HG03342 (cell line): ENCODE data around the gene PPM1F.

Experiments used
- ATAC-seq: cut with Tn5 transposase; IDR thresholded peaks from one replicate; pipeline ENCODE4 v1.9.1; 2021; ENCODE audit warnings: mild to moderate bottlenecking, moderate library complexity; ENCODE audit not compliant: unreplicated experiment

Gene PPM1F

DNA sequence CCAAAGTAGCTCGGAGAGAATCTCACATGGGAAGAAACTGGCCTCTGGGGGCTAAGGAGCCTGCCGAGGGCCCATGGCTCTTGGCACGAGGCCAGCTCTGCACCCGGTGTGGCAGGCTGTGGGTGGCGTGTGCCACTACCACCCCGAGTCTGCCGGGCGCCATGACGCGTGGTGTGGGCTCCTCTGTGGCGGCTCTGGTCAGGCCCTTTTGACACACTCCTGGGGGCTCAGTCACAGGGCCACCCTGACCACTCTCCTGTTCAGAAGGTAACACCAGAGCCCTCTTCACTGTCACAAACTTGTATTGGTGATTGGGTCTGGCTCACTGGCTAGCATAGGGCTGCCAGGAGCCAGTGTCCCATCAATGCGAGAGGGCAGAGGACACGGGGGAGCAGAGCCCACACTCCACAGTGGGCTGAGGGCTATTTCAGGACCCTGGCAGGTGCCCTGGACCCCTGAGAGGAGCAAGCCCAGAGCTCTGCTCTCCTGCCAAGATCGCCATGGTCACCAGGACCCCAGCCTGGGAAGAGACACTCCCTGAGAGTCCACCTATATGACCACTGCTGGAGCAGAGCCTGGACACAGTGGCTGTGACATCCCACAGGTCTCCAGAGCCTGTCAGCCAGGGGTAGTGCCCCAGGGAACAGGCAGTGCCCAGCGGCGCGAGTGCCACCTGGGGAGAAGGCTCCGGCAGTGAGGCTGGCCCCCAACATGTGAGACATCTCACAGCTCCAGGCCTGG lies 8.6 kb upstream of the PPM1F start:
- ATAC-seq, result no peak

DNA sequence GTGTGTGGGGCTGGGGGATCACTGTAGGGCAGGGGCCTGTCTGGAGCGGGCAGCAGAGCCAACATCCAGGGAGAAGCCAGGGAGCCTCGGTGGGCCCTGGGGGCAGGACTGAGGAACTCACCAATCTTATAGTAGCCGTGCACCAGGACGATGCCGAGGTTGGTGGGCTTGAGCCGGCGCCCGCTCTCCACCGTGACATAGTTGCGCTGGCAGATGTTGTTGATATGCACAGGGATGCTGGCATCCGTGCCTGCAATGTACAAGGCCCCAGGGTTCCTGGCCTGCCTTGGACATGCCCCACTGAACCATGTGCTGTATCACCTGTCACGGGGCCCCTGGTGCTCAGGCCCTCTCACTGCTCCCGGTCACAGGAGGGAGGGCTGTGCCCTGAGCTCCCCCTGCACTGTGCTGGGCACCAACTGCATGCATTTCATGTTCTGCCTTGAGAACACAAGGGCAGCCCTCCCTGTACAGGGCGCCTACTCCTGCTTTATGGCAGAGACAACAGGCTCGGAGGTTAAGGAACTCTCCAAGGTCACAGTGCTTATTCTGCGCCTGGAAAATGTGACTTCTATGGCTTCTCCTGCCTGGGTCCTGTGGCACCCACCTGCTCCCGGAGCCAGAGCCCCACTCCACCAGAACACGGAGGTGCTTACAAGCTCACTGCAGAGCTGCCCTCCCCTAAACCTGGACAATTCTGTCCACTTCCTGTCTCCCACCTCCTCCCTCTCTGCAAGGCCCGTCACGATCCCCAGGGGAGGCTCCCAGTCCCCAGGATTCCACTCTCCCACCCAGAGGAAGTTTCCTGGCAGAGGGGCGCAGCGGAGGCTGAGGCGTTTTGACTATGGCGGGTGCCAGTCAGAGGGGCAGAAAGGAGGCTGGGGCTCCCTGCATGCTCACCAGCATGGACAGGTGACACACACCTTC lies 7.8 kb upstream of the PPM1F start:
- ATAC-seq, result no peak

DNA sequence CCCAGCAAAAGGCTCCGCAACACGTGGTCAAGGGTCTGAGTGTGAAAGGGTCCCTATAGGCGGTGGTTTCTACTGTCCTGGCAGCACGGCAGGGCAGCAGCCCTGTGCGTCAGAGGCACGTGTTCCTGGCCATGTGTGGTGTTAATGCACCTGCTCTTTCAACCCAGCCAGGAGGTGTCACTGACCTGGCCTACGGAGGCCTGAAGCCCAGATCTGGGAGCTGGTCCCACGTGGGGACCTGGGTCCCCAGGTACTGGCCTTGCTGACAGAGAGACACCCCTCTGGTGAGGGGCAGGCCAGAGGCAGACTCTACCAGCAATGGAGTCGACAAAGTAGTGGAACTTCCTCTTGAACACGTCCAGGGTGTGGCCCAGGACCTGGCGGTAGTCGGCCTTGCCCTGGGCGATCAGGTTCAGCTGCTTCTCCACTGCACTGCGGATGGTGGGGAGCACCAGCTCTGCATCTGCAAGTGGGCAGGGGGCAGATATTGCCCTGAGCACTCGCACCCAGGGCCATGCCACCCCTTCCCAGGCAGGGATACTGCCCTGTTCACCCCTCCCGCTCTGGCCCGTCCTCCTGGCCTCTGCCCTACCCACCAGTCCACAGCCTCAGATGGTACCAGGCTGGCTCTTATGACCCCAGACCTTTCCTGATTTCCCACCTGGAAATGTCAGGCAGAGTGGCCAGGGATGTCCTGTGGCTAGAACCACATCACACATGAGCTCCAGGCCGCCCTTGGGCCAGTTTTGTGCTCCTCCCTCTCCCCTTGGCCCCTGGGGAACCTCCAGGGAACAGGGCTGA lies 6.8 kb upstream of the PPM1F start:
- no peak for ATAC-seq

DNA sequence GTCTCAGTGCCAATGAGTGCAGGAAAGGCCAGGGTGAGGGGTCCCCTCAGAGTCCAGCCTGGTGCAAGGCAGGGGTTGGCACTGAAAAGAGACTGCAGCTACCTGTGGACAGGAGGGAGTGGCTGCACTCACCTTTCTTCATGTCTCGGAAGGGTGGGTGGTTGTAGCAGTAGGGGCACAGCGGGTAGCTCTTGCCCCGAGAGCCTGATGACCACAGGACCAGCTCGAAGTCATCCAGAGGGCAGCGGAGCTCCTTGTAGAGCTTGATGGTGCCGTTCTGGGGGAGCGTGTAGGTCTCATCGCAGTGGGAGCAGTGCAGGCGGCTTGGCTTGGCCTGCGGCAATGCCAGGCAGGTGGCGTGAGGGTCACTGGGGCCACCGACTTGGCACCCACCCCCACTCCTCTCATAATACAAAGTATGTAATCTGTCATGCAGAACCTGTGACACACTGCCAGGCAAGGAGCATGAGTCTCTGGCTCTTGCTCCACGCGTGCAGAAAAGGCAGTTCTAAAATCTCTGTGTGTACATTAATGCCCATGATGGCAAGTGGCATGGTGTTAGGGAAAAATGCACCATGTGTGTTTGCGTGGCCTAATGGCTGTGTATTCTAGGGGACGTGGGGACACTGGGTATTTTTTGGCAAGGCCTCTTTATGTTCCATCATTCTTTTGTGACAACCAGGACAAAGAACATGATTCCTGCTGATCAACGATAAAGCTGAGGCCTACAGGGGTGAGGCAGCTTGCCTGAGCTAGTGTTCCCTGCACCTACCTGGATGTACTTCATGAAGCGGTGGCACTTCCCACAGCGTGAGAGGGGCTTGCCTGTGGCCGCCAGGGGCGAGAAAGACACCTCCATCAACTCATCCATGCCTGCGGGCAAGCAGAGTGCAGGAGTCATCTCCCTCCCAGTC lies 6.0 kb upstream of the PPM1F start:
- ATAC-seq, result no peak

DNA sequence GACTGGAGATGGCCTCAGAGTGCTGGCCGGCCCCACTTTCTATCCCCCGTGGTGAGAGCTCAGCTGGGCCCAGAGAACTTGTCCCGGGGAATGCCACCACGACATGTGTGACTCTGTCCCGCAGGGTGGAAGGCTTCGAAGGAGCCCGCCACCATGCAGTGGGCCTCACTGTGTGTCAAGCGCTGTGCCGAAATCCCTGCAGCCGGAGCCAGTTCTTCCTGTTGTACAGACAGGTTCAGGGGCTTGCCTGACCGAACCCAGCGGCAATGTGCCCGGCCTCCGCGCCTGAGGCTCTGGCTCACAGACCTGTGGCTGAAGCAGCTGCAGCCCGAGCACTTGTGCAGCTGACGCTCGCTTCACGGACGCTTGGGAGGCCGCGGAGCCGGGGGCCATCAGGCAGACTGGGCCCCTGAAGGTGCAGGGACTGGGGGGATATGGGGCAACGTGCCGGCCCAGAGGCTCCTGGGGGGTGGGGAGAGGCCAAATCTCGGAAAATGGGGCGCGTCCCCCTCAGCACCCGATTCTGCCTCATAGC lies 650 bp downstream of the PPM1F start:
- ATAC-seq, result peak; percentile 23

DNA sequence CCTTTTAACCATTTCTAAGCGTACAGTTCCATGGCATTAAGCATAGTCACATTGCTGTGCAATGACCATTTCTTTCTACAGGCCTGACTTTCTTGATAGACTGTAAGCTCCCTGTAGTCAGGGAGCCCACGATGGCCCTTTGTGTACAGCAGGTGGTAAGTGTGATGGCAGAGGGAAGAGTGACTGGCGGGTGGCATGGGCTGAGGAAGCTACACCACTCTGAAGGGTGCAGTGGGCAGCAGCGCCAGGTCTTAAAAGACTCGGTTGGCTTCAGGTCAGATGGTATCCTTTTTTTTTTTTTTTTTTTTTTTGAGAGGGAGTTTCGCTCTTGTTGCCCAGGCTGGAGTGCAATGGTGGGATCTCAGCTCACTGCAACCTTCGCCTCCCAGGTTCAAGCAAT lies 1.6 kb downstream of the PPM1F start:
- no peak for ATAC-seq

DNA sequence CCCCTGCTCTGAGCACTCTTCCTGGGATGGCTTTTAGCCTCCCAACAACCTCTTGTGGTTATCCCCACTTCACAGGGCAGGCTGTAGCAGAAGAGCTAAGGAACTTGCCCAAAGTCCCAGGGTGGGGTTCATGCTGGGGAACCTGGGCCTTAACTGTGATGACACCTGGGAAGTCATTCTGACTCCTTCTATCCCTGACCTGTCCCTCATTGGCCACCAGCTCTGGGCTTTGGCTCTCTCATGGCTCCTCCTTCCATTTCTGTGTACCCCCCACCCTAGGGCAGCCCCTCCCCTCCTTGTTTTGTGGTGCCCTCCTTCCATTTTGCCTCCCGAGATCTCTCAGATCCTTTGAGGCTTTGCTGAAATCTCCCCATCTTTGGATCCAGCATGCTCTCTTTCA lies 2.7 kb downstream of the PPM1F start:
- ATAC-seq, result no peak

DNA sequence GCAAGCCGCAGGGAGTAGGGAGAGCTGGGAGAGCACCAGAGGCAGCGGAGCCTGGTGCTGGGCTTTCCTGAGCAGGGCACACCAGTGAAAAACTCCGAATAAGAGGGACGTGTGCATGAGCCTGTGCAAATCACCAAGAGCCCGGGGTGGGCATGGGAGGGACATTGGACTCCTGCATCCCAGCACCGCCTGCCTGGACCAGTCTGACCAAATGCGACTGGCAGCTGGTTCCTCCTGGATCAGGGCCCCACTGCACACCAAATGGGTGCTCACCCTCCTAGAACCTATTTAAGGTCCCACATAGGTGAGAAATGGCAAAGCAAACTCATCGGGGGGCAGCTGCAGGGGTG lies 3.1 kb downstream of the PPM1F start:
- no peak for ATAC-seq

DNA sequence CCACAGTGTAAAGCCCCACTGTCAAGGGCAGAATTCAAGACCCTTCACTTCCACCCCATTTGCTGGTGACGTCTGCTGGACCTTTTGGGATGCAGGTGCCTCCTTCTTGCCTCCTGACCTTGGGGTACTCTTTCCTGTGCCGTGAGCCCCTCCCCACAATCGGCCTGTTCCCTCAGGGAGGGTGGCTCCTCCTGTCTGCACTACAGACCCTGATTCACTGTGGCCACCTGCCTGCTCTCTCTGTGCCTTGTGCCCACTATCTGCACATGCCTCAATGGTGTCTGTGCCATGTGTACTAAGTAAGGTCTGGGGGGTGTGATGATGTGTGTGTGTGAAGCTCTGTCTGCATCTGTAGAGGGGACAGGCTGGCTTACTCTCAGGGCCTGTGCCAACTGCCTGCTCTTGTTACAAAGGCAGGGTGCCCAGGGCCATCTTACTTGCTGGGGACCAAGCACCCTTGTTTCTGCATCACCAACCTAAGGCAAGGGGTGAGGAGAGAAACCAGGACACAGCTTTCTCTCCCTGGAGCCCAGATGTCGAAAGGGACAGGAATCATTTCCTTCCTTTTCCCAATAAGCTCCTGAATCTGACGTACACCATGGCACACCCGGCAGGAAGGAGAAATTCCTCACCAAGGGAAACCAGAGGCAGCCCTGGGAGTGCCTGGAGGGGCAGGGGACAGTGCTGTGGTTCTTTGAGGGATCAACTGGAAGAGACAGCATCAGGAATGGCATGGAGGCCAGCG lies 3.7 kb downstream of the PPM1F start:
- no peak for ATAC-seq

DNA sequence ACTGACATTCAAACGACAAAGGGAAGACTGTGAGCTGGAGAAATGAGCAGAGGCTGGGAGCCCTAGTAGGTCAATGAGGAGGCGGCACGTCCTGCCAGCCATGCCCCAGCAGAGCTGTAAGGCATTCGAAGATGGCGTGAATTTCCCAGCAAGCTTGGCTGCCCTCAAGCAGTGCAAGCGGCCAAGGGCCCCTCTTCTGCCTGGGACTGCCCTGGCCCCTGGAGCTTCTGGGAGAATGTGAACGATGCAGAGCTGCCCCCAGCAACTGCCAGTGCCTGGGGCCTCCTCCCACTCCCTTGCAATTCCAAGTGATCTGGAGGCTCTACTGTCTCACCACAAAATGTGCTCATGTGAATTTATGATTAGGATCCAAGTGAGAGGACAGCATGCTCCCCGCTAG lies 4.3 kb downstream of the PPM1F start:
- no peak for ATAC-seq

DNA sequence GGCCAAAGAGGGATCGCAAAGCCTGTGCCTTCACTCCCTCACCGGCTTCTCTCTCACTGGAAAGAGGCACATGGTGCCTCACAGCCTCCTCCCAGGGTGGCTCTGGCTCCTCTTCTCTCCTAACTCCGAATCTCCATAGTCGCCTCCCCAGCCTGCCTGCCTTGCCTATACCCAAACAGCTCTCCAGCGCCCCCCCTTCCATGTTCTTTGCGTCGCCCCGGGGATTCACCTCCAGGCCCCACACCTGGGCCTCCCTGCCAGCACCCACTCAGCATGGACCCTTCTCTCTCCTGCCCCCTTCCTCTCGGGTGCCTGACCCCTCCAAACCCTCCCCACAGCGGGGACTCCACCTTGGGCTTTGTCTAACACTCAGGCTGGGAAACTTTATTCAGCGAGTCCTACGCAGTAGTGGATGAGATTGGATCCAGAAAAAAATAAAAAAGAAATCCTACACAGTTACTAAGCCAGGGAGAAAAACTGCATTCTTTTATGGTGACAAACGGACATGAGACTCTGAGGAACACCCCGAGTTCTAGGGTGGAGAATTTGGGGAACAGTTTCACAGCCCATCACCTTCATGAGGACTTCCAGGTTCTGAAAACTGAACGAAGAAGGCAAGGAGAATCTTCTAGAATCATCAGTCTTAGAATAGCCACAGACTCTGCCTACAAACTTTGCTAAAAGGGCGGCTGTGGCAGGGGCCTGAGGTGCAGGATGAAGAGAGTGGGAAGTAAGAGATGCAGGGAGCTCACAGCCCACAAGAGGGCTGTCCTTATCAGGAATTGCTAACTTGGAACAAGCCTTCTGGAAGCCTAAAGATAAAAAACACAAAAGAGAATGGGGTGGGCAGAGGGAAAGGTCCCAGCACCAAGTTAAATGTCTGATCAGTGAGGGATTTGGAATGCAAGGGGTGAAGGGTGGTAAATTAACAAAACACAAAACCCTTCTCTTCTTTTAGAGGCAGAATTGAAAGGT lies 5.3 kb downstream of the PPM1F start:
- ATAC-seq, result no peak

DNA sequence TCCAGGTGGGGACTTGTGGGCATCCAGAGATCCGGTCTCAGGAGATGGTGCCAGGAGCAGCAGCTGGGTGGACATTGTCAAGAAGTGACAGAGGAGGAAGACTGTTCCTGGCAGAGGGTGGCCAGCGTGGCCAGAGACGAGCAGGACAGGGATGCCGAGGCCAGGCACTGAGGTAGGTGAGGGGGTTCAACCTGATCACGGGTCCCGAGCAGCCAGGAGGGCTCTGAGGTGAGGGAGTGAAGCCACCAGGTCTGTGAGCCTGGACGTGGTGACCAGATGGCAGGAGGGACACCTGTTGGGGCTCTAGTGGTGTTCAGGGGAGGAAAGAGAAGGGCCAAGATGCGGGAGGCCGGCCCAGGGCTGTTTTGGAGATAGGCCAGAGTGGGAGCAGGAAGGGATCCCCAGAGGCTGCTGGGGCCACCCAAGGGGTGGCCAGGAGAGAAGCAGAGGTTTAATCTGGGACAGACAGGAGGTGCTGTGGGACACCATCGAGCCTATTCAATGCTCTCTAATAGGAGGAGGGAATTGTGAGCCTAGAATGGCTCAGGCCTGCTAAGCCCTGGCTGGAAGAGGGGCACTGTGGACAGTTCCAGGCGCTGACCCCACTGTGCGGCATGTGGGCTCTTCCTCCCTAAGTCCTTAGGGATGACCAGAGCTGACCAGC lies 6.3 kb downstream of the PPM1F start:
- ATAC-seq, result no peak

DNA sequence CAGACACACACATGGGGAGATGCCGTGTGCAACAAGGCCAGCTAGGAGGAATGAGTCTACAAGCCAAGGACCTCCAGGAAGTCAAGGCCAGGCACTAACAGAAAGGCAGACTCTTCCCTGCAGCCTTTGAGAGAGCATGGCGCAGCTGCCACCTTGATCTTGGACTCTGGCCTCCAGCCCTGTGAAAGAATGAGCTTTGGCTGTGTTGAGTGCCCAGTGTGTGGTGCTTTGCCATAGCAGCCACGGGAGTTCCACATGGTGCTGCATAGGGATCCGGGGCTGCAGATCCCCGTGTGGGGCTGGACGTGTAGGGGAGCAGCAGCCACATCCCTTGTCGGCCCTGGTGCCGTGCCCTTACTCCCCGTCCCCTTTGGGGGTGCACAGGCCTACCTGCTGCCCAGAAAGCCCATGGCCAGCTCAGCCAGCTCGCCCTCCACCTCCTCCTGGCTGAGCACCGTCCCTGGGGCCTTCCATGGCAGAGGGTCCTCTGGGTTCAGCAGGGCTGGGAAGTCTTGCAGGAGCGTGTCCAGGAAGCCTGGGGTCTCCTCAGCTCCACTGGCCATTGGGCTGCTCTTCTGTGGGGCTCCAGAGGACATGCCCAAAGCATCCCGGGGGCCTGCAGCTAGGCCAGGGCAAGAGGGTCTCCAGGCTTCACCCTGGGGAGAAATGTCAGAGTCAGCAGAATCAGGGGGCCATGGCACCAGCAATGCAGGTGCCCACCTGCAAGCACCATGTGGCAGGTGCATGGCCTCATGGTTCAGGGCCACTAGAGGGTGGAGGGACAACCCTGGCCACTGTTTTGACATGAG lies 7.0 kb downstream of the PPM1F start:
- ATAC-seq, result no peak

DNA sequence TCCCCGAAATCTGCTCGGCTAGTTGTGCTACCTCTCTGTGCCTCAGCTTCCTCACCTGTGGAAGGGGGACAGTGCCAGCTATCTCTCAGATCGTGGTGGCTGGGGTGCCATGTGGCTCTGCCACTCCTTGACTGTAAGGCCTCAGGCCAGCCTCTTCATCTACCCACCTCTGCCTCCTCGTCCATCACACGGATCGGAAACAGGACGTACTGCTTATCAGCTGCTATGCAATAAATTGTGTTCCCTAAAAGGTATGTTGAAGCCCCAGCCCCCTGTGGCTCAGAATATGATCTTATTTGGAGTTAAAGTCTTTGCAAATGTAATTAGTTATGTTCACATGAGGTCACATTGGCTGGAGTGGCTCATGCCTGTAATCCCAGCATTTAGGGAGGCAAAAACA lies 7.8 kb downstream of the PPM1F start:
- no peak for ATAC-seq

DNA sequence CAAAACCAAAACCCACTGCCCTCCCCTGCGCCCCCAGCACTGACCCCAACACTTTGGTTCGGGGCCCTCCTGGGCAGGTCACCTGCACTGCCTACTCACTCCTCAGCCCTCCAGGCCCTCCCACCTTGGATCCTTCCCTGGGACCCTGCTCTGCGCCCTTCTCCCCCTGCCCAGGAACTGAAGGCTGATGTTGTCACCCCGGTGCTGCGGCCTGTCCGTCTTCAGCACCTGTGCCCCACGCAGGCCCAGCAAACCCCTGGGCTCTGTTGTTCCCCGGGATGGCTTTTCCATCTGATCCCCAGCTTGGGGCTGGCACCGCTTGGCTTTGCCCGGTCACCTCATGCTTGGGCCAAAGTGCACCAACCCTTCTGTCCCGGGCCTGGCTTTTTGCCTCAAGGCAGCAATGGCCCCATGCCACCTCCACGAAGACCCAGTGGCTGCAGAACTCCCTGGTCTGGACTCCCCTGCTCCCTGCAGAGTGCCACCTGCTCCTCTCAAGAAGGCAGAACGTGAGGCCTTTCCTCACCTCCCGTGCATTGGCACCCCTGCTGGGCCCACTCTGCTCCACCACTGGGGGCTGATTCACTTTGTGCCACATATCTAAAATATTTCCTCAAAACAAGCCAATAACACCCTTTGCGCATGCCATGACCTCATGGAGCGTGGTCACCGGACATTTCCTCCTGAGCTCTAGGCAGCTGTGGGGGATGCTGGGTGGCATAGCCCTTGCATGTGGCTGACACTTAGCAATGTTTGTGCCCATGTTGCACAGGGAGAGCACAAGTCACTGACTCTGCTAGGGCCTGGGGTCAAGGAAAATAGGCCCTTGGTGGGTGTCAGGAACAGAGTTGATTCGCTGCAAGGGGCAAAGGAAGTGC lies 8.8 kb downstream of the PPM1F start:
- ATAC-seq, result no peak
